ENCODE measurements around the gene KSR1. TPM values are rescaled to one million over a fixed set of nuclear protein-coding genes. Genes with fewer than 3 reads are reported as not detected.
"Not testable (repeated sequence)": the region's sequence is repeated elsewhere in the genome, so short reads cannot be mapped to it uniquely, and the experiment has no call there.

The KSR1 gene
- total RNA-seq, 4 donors from 2014 or later, result 26.6 to 64.4 (median 42.2) TPM

GRCh38 chr17:27419156-27419555 lies 37.1 kb upstream of the KSR1 start:
- TF ChIP-seq, protein P1, sequence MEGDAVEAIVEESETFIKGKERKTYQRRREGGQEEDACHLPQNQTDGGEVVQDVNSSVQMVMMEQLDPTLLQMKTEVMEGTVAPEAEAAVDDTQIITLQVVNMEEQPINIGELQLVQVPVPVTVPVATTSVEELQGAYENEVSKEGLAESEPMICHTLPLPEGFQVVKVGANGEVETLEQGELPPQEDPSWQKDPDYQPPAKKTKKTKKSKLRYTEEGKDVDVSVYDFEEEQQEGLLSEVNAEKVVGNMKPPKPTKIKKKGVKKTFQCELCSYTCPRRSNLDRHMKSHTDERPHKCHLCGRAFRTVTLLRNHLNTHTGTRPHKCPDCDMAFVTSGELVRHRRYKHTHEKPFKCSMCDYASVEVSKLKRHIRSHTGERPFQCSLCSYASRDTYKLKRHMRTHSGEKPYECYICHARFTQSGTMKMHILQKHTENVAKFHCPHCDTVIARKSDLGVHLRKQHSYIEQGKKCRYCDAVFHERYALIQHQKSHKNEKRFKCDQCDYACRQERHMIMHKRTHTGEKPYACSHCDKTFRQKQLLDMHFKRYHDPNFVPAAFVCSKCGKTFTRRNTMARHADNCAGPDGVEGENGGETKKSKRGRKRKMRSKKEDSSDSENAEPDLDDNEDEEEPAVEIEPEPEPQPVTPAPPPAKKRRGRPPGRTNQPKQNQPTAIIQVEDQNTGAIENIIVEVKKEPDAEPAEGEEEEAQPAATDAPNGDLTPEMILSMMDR (IDR thresholded peaks at IDR 0.05), result no peak
- no peak for TF ChIP-seq POLR2A (IDR thresholded peaks at IDR 0.05)

DNA sequence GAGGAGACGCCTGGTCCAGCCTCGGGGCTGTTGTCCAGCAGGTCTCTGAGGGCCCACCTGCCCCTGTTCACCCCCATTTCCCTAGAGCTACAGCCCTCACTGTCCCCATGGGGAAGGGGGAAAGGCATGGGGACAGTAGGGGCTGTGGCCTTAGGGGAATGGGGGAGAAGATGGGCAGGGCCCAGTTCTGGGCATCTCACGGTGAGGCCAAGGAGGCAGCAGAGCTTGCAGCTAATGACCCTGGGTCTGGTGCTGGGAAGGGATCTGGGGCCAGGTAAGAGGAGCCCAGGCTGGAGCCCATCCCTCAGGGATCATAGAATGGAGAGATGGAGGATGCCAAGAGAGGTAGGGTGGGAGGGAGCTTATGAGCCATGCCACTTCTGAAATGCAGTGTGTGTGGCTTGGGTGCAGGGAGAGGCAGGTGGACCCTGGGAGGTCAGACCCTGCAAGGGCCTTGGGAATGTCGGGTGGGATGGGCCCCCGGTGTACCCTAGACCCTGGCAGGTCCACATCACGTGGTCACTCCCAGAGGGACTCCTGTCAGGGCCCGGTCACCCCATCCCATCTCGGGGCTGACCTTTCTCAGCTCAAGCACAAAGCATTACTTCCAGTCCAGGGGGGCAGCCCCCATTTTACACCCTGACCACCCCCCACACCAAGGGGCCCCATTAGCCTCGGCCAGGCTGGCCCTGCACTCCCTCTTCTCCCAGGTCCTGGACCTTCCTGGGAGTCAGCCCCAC lies 35.9 kb upstream of the KSR1 start:
- DNase-seq, result no peak
- H3K9me3 ChIP-seq, result no peaks in the 10 kb centered on the region
- TF ChIP-seq, protein P1 (IDR thresholded peaks at IDR 0.05), result no peak
- no peaks in the 10 kb centered on the region for H3K4me1 ChIP-seq
- no peak overlapping the region for H3K27ac ChIP-seq
- H3K4me3 ChIP-seq, result no peak overlapping the region
- no peaks in the 10 kb centered on the region for H3K27me3 ChIP-seq
- no peaks in the 10 kb centered on the region for H3K36me3 ChIP-seq

More at GRCh38 chr17:27419156-27419555, 37.1 kb upstream of the KSR1 start:
- H3K4me3 ChIP-seq, result no peak overlapping the region
- H3K36me3 ChIP-seq, result no peaks in the 10 kb centered on the region
- H3K27ac ChIP-seq, result no peak overlapping the region
- no peak for DNase-seq
- H3K9me3 ChIP-seq, result no peaks in the 10 kb centered on the region
- H3K27me3 ChIP-seq, result no peaks in the 10 kb centered on the region
- no peaks in the 10 kb centered on the region for H3K4me1 ChIP-seq

- no peak overlapping the region for H3K27ac ChIP-seq
- no peak overlapping the region for H3K4me3 ChIP-seq
- no peaks in the 10 kb centered on the region for H3K27me3 ChIP-seq
- TF ChIP-seq, protein P1 (IDR thresholded peaks at IDR 0.05), result no peak
- no peak for TF ChIP-seq POLR2A (IDR thresholded peaks at IDR 0.05)
- DNase-seq, result no peak
- no peaks in the 10 kb centered on the region for H3K4me1 ChIP-seq
- H3K36me3 ChIP-seq, result no peaks in the 10 kb centered on the region
- no peaks in the 10 kb centered on the region for H3K9me3 ChIP-seq
Observed at GRCh38 chr17:27421111-27421510, 35.1 kb upstream of the KSR1 start.

GRCh38 chr17:27421626-27422025 lies 34.6 kb upstream of the KSR1 start:
- not testable (repeated sequence) for H3K9me3 ChIP-seq, H3K4me3 ChIP-seq, H3K4me1 ChIP-seq, DNase-seq, H3K27me3 ChIP-seq, H3K27ac ChIP-seq, H3K36me3 ChIP-seq

DNA sequence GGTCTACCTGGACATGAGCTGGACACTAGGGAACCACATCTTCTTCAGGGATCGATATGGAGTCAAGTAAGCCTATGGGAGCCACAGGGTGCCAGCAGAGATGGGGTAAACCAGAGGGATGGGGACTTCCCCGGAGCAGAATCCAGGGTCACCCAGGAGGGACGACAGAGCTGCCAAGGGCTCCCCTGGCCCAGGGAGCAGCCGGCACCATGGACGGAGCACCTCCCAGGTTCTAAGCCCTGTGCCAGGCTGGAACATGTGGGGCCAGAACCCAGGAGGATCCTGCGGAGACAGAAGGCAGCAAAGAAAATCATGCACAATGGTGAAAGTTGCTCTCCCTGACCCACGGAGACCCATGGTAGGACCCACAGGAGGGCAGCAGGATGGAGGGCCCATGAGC lies 33.6 kb upstream of the KSR1 start:
- H3K27me3 ChIP-seq, result no peaks in the 10 kb centered on the region
- TF ChIP-seq POLR2A (IDR thresholded peaks at IDR 0.05), result no peak
- no peaks in the 10 kb centered on the region for H3K4me1 ChIP-seq
- no peak for DNase-seq
- no peak overlapping the region for H3K4me3 ChIP-seq
- H3K36me3 ChIP-seq, result no peaks in the 10 kb centered on the region
- no peaks in the 10 kb centered on the region for H3K9me3 ChIP-seq
- no peak overlapping the region for H3K27ac ChIP-seq

DNA sequence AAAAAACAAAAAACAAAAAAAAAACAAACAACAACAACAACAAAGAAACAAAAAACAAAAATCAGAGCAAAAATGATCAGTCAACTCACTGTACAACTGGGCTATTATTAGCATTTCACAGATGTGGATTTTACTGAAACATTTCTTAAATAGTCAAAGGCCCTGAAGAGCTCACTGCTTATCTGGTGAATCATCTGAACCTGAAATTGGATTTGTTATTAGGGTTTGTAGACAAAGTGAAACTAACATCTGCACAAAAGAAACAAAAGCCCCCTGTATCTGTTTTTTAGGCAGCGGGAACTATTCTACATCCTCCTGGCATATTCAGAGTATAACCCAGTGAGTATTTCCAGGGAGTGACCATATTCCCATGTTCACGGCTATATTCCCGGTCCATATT lies 32.6 kb upstream of the KSR1 start:
- no peak for DNase-seq
- Histone ChIP-seq H3K27me3 (no peaks in the 10 kb centered on the region), H3K4me3 (no peak overlapping the region), H3K9me3 (no peaks in the 10 kb centered on the region), H3K27ac (no peak overlapping the region), H3K36me3 (no peaks in the 10 kb centered on the region), H3K4me1 (no peaks in the 10 kb centered on the region)
- no peak for TF ChIP-seq POLR2A (IDR thresholded peaks at IDR 0.05)
- TF ChIP-seq, protein P1 (IDR thresholded peaks at IDR 0.05), result no peak

DNA sequence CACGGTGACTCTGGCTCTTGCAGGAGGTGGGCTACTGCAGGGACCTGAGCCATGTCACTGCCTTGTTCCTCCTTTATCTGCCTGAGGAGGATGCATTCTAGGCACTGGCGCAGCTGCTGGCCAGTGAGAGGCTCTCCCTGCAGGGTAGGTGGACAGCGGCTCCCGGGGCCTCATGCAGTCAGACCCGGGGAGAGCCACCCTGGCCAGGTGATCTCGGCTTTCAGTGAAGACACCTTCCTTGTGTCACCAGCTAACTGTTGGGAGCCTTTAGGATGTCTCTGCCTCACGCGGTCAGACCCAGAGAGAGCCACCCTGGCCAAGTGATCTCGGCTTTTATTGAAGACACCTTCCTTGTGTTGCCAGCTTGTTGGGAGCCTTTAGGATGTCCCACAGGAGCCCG lies 31.7 kb upstream of the KSR1 start:
- no peaks in the 10 kb centered on the region for H3K27me3 ChIP-seq
- no peak overlapping the region for H3K4me3 ChIP-seq
- no peaks in the 10 kb centered on the region for H3K9me3 ChIP-seq
- H3K4me1 ChIP-seq, result no peaks in the 10 kb centered on the region
- no peak for DNase-seq
- no peaks in the 10 kb centered on the region for H3K36me3 ChIP-seq
- TF ChIP-seq, protein P1 (IDR thresholded peaks at IDR 0.05), result no peak
- TF ChIP-seq POLR2A (IDR thresholded peaks at IDR 0.05), result no peak
- H3K27ac ChIP-seq, result no peak overlapping the region

Data from Peyer's patch (tissue), 4 donors.